B cell (primary cell): ENCODE measurements around the gene ADAMTSL1.

Experiments
- CTCF ChIP-seq: fragments of 200-600 bp; IDR thresholded peaks from one replicate; pipeline ENCODE4 v1.8.0; 2022; ENCODE audit warnings: antibody characterized with exemption, mild to moderate bottlenecking
- EZH2 ChIP-seq: IDR thresholded peaks from 2 replicates; pipeline ENCODE4 v1.6.1; 2012; ENCODE audit warnings: borderline replicate concordance, low read depth, mild to moderate bottlenecking, moderate library complexity, low read length; ENCODE audit not compliant: insufficient read depth, poor library complexity, severe bottlenecking

GRCh38 chr9:18698992-18699391, 225.0 kb downstream of the ADAMTSL1 start:
- TF ChIP-seq CTCF (no peak), EZH2 (no peak)
